Testis (tissue), 2 donors: ENCODE measurements around the gene PRKN.

Experiments
- CTCF ChIP-seq, 3 experiments: fragments of 450-650 bp in 2 of 3; fragments of 200-600 bp in 1 of 3; sonication (generic) in 1 of 3; IDR thresholded peaks; one replicate each; pipeline ENCODE4 v1.5.1; 2016 to 2019; ENCODE audit warnings: antibody characterized with exemption in 3 of 3, mild to moderate bottlenecking in 2 of 3, moderate library complexity in 1 of 3
- POLR2A ChIP-seq: fragments of 450-650 bp; IDR thresholded peaks from one replicate; pipeline ENCODE4 v1.6.1; 2017; ENCODE audit warnings: antibody characterized with exemption, mild to moderate bottlenecking, moderate library complexity

- no peak for TF ChIP-seq CTCF (IDR thresholded peaks at IDR 0.05)
- TF ChIP-seq POLR2A: no peak
These were observed 112.4 kb downstream of the PRKN start for GRCh38 chr6:162615016-162615705.
